Measurements from ENCODE around the gene DGKE. TPM values are rescaled to one million over a fixed set of nuclear protein-coding genes. Genes with fewer than 3 reads are reported as not detected.

Gene DGKE
- total RNA-seq, 1 donor from 2014 or later, result 8.4 TPM

- Histone ChIP-seq H3K27me3 (ENCODE audit: control insufficient read depth, insufficient read depth, low read length) (no peaks in the 10 kb centered on the region), H3K4me3 (ENCODE audit: low read depth, low read length) (no peak overlapping the region), H3K36me3 (ENCODE audit: control insufficient read depth, insufficient read depth, low read length) (no peaks in the 10 kb centered on the region)
- FAIRE-seq, result no peak
- DNase-seq (ENCODE audit: low read depth), result no peak
- TF ChIP-seq, protein P1, sequence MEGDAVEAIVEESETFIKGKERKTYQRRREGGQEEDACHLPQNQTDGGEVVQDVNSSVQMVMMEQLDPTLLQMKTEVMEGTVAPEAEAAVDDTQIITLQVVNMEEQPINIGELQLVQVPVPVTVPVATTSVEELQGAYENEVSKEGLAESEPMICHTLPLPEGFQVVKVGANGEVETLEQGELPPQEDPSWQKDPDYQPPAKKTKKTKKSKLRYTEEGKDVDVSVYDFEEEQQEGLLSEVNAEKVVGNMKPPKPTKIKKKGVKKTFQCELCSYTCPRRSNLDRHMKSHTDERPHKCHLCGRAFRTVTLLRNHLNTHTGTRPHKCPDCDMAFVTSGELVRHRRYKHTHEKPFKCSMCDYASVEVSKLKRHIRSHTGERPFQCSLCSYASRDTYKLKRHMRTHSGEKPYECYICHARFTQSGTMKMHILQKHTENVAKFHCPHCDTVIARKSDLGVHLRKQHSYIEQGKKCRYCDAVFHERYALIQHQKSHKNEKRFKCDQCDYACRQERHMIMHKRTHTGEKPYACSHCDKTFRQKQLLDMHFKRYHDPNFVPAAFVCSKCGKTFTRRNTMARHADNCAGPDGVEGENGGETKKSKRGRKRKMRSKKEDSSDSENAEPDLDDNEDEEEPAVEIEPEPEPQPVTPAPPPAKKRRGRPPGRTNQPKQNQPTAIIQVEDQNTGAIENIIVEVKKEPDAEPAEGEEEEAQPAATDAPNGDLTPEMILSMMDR (IDR thresholded peaks at IDR 0.05; ENCODE audit: insufficient read depth, low read length, severe bottlenecking), result no peak
Observed at GRCh38 chr17:56830726-56831368, 3.1 kb upstream of the DGKE start.

DNA sequence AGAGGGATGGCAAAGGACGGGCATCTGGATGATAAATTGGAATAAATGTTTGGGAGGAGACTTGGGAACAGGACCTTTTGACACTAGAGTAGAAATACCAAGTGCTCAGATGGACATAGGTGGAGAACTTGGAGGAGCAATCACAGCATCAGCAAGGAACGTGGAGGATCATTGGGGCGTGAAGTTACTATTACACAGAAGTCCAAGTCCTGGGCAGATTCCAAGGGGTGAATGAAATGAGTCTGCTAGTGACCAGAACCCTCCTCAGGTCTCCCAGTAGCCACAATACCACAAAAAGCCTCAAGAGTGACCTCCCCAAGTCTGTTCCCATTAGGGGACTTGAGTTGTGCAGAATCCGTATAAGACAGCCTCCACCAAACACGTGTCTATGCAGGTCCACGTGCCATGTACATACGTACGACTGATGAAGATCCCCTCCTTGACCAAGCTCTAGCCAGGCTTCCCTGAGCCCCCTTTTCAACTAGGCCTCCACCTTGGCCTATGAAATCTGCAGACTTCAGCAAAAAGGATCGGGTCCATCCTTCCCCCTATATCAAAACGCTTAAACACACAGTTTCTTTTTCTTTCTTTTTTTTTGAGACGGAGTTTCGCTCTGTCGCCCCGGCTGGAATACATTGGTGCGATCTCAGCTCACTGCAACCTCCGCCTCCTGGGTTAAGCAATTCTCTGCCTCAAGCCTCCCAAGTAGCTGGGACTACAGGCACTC is 2.4 kb upstream of the DGKE start:
- DNase-seq (ENCODE audit: low read depth), result no peak
- Histone ChIP-seq H3K36me3 (ENCODE audit: control insufficient read depth, insufficient read depth, low read length) (no peaks in the 10 kb centered on the region), H3K4me3 (ENCODE audit: low read depth, low read length) (no peak overlapping the region), H3K27me3 (ENCODE audit: control insufficient read depth, insufficient read depth, low read length) (no peaks in the 10 kb centered on the region)
- TF ChIP-seq, protein P1 (IDR thresholded peaks at IDR 0.05; ENCODE audit: insufficient read depth, low read length, severe bottlenecking), result no peak
- FAIRE-seq, result no peak

- Histone ChIP-seq H3K36me3 (ENCODE audit: control insufficient read depth, insufficient read depth, low read length) (no peaks in the 10 kb centered on the region), H3K27me3 (ENCODE audit: control insufficient read depth, insufficient read depth, low read length) (no peaks in the 10 kb centered on the region), H3K4me3 (ENCODE audit: low read depth, low read length) (no peak overlapping the region)
- DNase-seq (ENCODE audit: low read depth) (no peak), FAIRE-seq (no peak)
- TF ChIP-seq, protein P1 (IDR thresholded peaks at IDR 0.05; ENCODE audit: insufficient read depth, low read length, severe bottlenecking), result no peak
Observed at GRCh38 chr17:56832446-56832845, 1.5 kb upstream of the DGKE start.

DNA sequence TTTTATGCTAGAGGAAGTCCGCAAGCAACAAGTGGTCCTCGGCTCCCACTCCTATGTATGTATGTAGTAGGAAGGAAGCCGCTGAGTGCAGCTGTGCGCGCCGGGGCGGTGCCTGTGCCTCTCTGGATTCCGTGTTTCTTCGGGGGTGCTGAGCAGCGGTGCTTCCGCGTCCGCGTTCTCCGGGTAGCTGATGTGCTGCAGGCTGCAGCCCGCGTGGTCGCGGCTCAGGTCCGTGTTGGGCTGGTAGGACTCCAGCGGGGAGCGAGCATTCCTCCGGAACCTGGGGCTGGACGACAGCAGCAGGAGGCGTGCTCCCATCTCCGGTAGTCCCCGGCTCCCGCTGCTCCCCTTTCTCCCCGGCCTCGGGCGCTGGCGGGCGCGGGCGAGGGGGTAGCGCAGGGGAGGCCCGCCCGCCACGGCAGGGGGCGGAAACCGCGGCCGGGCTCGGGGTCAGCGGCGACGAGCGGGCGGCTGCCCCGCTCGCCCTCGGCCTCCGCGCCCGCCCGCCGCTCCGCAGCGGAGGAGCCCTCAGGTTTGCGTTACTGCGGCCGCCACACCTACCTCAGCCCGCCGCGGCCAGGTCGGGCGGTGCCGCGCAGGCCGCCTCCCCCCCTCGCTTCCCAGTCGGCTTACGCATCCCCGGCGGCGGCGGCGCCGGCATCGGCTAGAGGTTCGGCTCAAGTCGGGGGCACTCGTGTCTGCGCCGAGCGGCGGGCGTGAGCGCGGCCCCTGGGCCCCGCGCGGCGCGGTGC is 718 bp upstream of the DGKE start:
- Histone ChIP-seq H3K27me3 (ENCODE audit: control insufficient read depth, insufficient read depth, low read length) (no peaks in the 10 kb centered on the region), H3K4me3 (ENCODE audit: low read depth, low read length) (peak overlapping the region; percentile 82), H3K36me3 (ENCODE audit: control insufficient read depth, insufficient read depth, low read length) (no peaks in the 10 kb centered on the region)
- TF ChIP-seq, protein P1 (IDR thresholded peaks at IDR 0.05; ENCODE audit: insufficient read depth, low read length, severe bottlenecking), result no peak
- FAIRE-seq, result no peak
- DNase-seq (ENCODE audit: low read depth), result peak; percentile 63

GRCh38 chr17:56834380-56835263 is 671 bp downstream of the DGKE start:
- Histone ChIP-seq H3K4me3 (ENCODE audit: low read depth, low read length) (peak overlapping the region; percentile 82), H3K36me3 (ENCODE audit: control insufficient read depth, insufficient read depth, low read length) (no peaks in the 10 kb centered on the region), H3K27me3 (ENCODE audit: control insufficient read depth, insufficient read depth, low read length) (no peaks in the 10 kb centered on the region)
- peak; percentile 26 for DNase-seq (ENCODE audit: low read depth)
- FAIRE-seq, result no peak
- TF ChIP-seq, protein P1 (IDR thresholded peaks at IDR 0.05; ENCODE audit: insufficient read depth, low read length, severe bottlenecking), result no peak

All from bronchial epithelial cell (primary cell).